ENCODE data around the gene LRRC9.
A peak's percentile ranks its signal among the peaks of the same experiment; 100 is the strongest.
"Not testable (repeated sequence)": the region's sequence is repeated elsewhere in the genome, so short reads cannot be mapped to it uniquely, and the experiment has no call there.

LRRC9 gene

GRCh38 chr14:59919570-59920377 lies at the start of gene LRRC9:
TSS of gene LRRC9 (plus strand) at chr14:59920144.
- peak; percentile 39 for DNase-seq

- DNase-seq, result no peak
Observed at GRCh38 chr14:59870277-59871165, 49.4 kb upstream of the LRRC9 start, which contains the start of gene RTN1. TSS of gene RTN1 (minus strand) at chr14:59870776. CDS start at chr14:59870630, 146 bp downstream.

GRCh38 chr14:59871166-59871495 lies 48.8 kb upstream of the LRRC9 start:
- no peak for DNase-seq

GRCh38 chr14:59882957-59883356 lies 37.0 kb upstream of the LRRC9 start:
- DNase-seq, result no peak

- DNase-seq, result no peak
Observed at GRCh38 chr14:59890676-59891075, 29.3 kb upstream of the LRRC9 start.

- DNase-seq, result no peak
Observed at GRCh38 chr14:59895721-59896120, 24.2 kb upstream of the LRRC9 start.

- no peak for DNase-seq
Observed at GRCh38 chr14:59897757-59898383, 22.1 kb upstream of the LRRC9 start.

GRCh38 chr14:59900556-59900955 lies 19.4 kb upstream of the LRRC9 start:
- no peak for DNase-seq

GRCh38 chr14:59904184-59904583 lies 15.8 kb upstream of the LRRC9 start:
- no peak for DNase-seq

- no peak for DNase-seq
Observed at GRCh38 chr14:59905188-59905587, 14.8 kb upstream of the LRRC9 start.

- DNase-seq, result no peak
Observed at GRCh38 chr14:59912443-59912842, 7.5 kb upstream of the LRRC9 start.

- DNase-seq, result no peak
Observed at GRCh38 chr14:59913187-59913586, 6.8 kb upstream of the LRRC9 start.

- no peak for DNase-seq
Observed at GRCh38 chr14:59918824-59919569, 947 bp upstream of the LRRC9 start.

GRCh38 chr14:59920378-59920683 lies 387 bp downstream of the LRRC9 start:
- no peak for DNase-seq

GRCh38 chr14:59925797-59926196 lies 5.9 kb downstream of the LRRC9 start:
- no peak for DNase-seq

- DNase-seq, result no peak
Observed at GRCh38 chr14:59926534-59926933, 6.6 kb downstream of the LRRC9 start.

- DNase-seq, result no peak
Observed at GRCh38 chr14:59931237-59931636, 11.3 kb downstream of the LRRC9 start.

- DNase-seq, result no peak
Observed at GRCh38 chr14:59936145-59936544, 16.2 kb downstream of the LRRC9 start.

- DNase-seq, result no peak
Observed at GRCh38 chr14:59939828-59940227, 19.9 kb downstream of the LRRC9 start.

- DNase-seq, result not testable (repeated sequence)
Observed at GRCh38 chr14:59942296-59942862, 22.4 kb downstream of the LRRC9 start.

GRCh38 chr14:59944909-59945308 lies 25.0 kb downstream of the LRRC9 start:
- no peak for DNase-seq

- not testable (repeated sequence) for DNase-seq
Observed at GRCh38 chr14:59952141-59952540, 32.2 kb downstream of the LRRC9 start.

- not testable (repeated sequence) for DNase-seq
Observed at GRCh38 chr14:59957890-59958289, 37.9 kb downstream of the LRRC9 start.

Measured in CD4-positive, alpha-beta T cell treated with Interleukin-4 for 4 hours (primary cell).